ENCODE results near the gene OR10V1. TPM values are rescaled to one million over a fixed set of nuclear protein-coding genes. Genes with fewer than 3 reads are reported as not detected.

The OR10V1 gene, protein sequence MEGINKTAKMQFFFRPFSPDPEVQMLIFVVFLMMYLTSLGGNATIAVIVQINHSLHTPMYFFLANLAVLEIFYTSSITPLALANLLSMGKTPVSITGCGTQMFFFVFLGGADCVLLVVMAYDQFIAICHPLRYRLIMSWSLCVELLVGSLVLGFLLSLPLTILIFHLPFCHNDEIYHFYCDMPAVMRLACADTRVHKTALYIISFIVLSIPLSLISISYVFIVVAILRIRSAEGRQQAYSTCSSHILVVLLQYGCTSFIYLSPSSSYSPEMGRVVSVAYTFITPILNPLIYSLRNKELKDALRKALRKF
- total RNA-seq (not detected), polyA plus RNA-seq (ENCODE audit: insufficient read length in 6 of 6) (not detected)
- long read RNA-seq, donor 1: 0 reads
- long read RNA-seq, donor 2: 0 reads
- long read RNA-seq, donor 3: 0 reads
- long read RNA-seq, donor 4: 0 reads
- long read RNA-seq, donor 5: 0 reads
- long read RNA-seq, donor 6: 0 reads
- long read RNA-seq, donor 7: 0 reads
- long read RNA-seq, donor 8: 0 reads
- long read RNA-seq, donor 9: 0 reads
- long read RNA-seq, donor 10: 0 reads
- long read RNA-seq, donor 11: 0 reads
- long read RNA-seq, donor 12, partial matches to known transcripts: 0 of 1 reads
- long read RNA-seq, donor 12, other reads (novel, unspliced or antisense): 0 of 1 reads

GRCh38 chr11:59713745-59714144, at the start of gene OR10V1:
TSS of gene OR10V1 (minus strand) at chr11:59713845. CDS start at chr11:59713845, 0 bp downstream.
- ATAC-seq (no peak), DNase-seq (no peak)
- no peak within 1 kb of the TSS for H3K27ac ChIP-seq
- H3K27me3 ChIP-seq: peaks cover 0 to 12% of the 10 kb centered on the region in 2 donors
- no peaks in the 10 kb centered on the region for H3K36me3 ChIP-seq
- TF ChIP-seq CTCF (IDR thresholded peaks at IDR 0.05): no peak
- H3K4me3 ChIP-seq: no peak within 1 kb of the TSS
- H3K9me3 ChIP-seq: no peaks in the 10 kb centered on the region
- H3K4me1 ChIP-seq: no peaks in the 10 kb centered on the region
- intact Hi-C loops (cut with DNase I): no loop called here

DNA sequence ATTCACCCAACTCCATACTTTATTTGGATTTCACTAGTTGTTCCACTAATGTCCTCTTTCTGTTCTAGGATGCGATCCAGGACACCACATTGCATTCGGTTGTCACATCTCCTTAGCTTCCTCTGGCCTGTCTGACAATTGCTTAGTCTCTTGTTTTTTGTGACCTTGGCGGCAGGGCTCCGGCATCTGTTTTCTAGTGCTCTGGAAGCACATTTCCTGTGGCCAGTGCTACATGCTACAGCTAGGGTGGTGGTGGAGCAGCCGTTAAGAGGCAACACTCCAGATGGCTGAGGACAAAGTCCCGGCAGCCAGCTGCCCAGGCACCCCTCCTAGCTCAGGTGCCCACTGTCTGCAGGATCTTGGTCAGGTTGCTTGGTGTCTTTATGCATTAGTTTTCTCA, 48.3 kb upstream of the OR10V1 start:
- no peak for DNase-seq
- Histone ChIP-seq H3K9me3 (no peaks in the 10 kb centered on the region), H3K36me3 (no peaks in the 10 kb centered on the region), H3K27me3 (no peaks in the 10 kb centered on the region), H3K4me1 (peaks cover 2 to 72% of the 10 kb centered on the region in 2 donors), H3K4me3 (no peak overlapping the region), H3K27ac (peak overlapping the region in 1 of 2 donors; percentile 35)
- intact Hi-C loops (cut with DNase I): no loop called here
- no peak for TF ChIP-seq CTCF (IDR thresholded peaks at IDR 0.05)
- ATAC-seq: no peak

GRCh38 chr11:59760771-59761170, 47.1 kb upstream of the OR10V1 start:
- Histone ChIP-seq H3K4me1 (peaks cover 4 to 69% of the 10 kb centered on the region in 2 donors), H3K36me3 (no peaks in the 10 kb centered on the region), H3K4me3 (no peak overlapping the region), H3K27me3 (no peaks in the 10 kb centered on the region), H3K9me3 (no peaks in the 10 kb centered on the region), H3K27ac (no peak overlapping the region)
- TF ChIP-seq CTCF (IDR thresholded peaks at IDR 0.05): no peak
- intact Hi-C loops (cut with DNase I): no loop called here
- ATAC-seq (no peak), DNase-seq (no peak)

- intact Hi-C loops (cut with DNase I): no loop called here
- H3K4me3 ChIP-seq: no peak overlapping the region
- no peak overlapping the region for H3K27ac ChIP-seq
- no peaks in the 10 kb centered on the region for H3K27me3 ChIP-seq
- DNase-seq (no peak), ATAC-seq (no peak)
- H3K9me3 ChIP-seq: no peaks in the 10 kb centered on the region
- no peak for TF ChIP-seq CTCF (IDR thresholded peaks at IDR 0.05)
- H3K36me3 ChIP-seq: no peaks in the 10 kb centered on the region
- H3K4me1 ChIP-seq: peaks cover 4 to 61% of the 10 kb centered on the region in 2 donors
These were observed 46.3 kb upstream of the OR10V1 start for GRCh38 chr11:59759900-59760299.

DNA sequence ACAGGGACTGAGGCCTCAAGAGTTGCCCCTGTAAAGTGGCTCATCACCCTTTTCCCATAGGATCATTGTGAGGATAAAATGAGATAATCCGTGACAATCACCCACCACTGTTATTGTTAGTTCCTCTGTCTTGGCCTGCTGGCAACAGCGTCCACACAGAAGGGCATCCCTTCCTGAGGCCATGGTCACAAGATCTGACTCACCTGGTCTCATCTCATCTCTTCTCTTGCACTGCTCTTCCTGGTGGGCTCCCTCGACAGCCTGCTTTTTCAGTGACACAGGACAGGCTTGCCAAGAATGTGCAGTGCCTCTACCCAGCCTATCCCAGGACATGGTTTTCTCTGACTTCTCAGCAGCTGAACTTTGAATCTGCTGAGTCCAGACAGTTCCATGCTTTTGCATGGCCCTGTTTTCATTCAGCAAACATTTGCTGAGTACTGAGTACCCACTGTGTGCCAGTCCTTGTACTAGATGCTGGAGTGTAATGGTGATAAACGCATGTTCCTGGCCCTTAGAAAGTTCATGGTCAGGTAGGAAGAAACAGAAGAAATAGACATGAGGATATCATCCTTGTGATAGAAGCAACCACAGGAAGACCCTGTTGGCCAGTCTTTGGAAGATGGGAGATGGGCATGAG, 44.9 kb upstream of the OR10V1 start:
- H3K27me3 ChIP-seq: no peaks in the 10 kb centered on the region
- ATAC-seq: no peak
- H3K9me3 ChIP-seq: no peaks in the 10 kb centered on the region
- DNase-seq: no peak
- TF ChIP-seq CTCF (IDR thresholded peaks at IDR 0.05): no peak
- peaks cover 4 to 56% of the 10 kb centered on the region in 2 donors for H3K4me1 ChIP-seq
- no peak overlapping the region for H3K4me3 ChIP-seq
- no peaks in the 10 kb centered on the region for H3K36me3 ChIP-seq
- no peak overlapping the region for H3K27ac ChIP-seq
- intact Hi-C loops (cut with DNase I): no loop called here
